Upper lobe of left lung (tissue), 6 donors: ENCODE data around the gene PIR. TPM values are rescaled to one million over a fixed set of nuclear protein-coding genes. Genes with fewer than 3 reads are reported as not detected.

Experiments used
- total RNA-seq, 6 donors: library from RNA; depleted of rRNA in 4 of 6; stranded (reverse); fragments of >200 nt in 4 of 6; gene quantifications; one replicate each; pipeline versions ENCODE4 v1.1.0 to v1.2.1, GENCODE V29; 2016 to 2021
- donor health status: DM: no; HTN: no; CAD: no; lungs with moderate emphysema.
- donor health status: DM: no; HTN: yes; CAD: no; lungs with severe emphysema.

Gene PIR
- total RNA-seq, 6 donors from 2014 or later: 11.7 to 20.6 (median 18.5) TPM

Other genes with a start within 250 kb of the PIR start
- 1 to 10 TPM; 3.0 to 6.2 (median 3.6) TPM for gene ASB9, start 223.2 kb downstream of the PIR start, total RNA-seq
- under 1 TPM in 1 of 6 donors, not detected in 5; 0.14 TPM for gene ASB11, start 177.7 kb downstream of the PIR start, total RNA-seq
- gene PIGA, start 157.8 kb downstream of the PIR start, total RNA-seq: 10 to 100 TPM in 5 of 6 donors, 1 to 10 TPM in 1; 6.2 to 82.0 (median 22.2) TPM
- gene VEGFD, start 108.9 kb downstream of the PIR start, total RNA-seq: 10 to 100 TPM in 4 of 6 donors, 1 to 10 TPM in 2; 5.3 to 42.3 (median 18.5) TPM
- 1 to 10 TPM in 4 of 6 donors, not detected in 2; 1.3 to 4.2 (median 3.6) TPM for gene BMX, start 7.5 kb upstream of the PIR start, total RNA-seq
- gene ACE2, start 107.6 kb upstream of the PIR start, total RNA-seq: 1 to 10 TPM in 5 of 6 donors, not detected in 1; 1.6 to 4.1 (median 2.7) TPM
- gene CLTRN, start 171.5 kb upstream of the PIR start, total RNA-seq: 1 to 10 TPM in 4 of 6 donors, under 1 TPM in 1, not detected in 1; 0.88 to 7.9 (median 1.3) TPM
- 10 to 100 TPM in 5 of 6 donors, 1 to 10 TPM in 1; 9.9 to 35.6 (median 17.4) TPM for gene CA5B, start 244.9 kb upstream of the PIR start, total RNA-seq